ENCODE data around the gene KRTAP4-9.
"Not testable (repeated sequence)": the region's sequence is repeated elsewhere in the genome, so short reads cannot be mapped to it uniquely, and the experiment has no call there.

Gene KRTAP4-9

DNA sequence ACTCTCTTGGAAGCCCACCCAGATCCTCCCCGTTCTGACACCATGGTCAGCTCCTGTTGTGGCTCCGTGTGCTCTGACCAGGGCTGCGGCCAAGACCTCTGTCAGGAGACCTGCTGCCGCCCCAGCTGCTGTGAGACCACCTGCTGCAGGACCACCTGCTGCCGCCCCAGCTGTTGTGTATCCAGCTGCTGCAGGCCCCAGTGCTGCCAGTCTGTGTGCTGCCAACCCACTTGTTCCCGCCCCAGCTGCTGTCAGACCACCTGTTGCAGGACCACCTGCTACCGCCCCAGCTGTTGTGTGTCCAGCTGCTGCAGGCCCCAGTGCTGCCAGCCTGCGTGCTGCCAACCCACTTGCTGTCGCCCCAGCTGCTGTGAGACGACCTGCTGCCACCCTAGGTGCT lies at the start of gene KRTAP4-9:
KRTAP4-9 (plus strand) TSS at position 43 of the 400 bp plus-strand sequence; CDS start at position 43, 0 bp downstream.
- not testable (repeated sequence) for DNase-seq

- no peak for DNase-seq
Observed at GRCh38 chr17:41057547-41057946, 47.6 kb upstream of the KRTAP4-9 start.

DNA sequence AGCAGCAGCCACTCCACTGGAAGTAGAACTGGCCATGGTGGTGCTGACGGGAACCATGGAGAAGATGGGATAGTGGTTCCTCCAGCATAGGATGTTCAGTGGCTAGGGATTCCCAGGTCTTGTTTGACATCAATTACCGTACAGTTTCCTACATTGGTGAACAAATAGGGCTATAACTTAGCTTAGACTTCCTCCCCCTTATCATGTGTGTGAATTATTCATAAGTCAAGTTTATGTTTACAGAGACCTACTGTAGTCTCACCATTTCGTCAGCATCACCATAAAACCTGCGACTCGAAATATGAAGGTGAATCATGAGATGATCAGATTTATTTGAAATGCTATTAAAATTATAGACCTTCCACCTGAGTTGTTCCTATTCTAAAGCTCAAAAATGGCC lies 46.4 kb upstream of the KRTAP4-9 start:
- no peak for DNase-seq

DNA sequence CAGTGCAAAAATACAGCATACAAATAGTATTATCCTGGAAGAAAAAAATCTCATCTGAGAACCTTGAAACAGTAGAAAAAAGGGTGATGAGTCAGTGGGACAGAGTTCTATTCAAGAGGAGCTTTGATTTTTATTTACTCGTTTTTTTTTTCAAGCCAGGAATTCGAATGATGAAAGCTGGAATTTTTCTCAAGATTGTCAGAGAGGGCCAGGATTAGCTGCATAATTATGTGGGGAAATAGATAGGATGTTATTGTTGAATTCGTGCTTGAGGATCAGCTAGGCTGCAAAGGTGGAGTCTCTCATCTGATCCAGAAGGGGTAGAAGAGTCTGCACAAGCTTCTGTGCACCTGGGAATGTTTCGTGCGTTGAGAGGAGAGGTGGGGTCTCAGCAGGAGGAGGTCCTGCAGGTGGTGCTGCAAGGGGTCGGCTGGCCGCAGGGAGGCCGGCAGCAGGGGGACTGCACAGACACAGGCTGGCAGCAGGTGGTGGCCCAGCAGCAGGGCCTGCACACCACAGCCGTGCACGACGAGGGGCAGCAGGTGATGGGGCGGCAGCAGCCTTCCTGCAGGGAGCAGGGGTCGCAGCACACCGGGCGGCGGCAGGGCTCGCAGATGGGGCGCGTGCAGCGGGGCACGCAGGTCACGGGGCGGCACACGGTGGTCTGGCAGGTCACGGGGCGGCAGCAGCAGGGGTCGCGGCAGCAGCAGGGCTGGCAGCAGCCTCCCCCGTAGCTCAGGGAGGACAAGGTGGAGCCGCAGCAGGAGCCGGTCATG lies 45.7 kb upstream of the KRTAP4-9 start:
- peak; percentile 80 for DNase-seq

DNA sequence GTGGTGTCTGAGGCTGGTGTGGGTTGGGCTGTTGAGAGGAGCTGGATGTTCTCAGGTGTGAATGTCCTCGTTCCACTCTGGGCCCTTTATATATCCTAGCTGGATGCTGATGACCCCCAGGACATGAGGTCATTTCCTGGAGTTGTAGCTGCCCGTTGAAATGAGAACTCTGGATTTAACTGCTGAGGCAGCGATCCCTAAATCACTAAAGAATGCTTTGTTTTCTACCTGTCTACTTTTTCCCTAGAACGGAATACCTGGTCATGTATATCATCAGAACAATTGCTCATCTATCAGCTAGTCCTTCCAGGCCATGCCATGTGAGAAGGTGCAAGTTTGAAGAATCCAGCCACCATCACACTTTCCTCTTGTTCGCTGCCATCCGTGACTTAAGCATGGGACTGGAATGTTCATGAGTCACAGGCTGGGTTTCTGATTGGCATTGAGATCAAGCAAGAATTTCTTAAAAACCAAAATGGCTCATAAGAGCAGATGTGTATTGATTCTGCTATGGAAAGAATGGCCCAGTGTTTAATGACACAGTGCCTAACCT lies 45.1 kb upstream of the KRTAP4-9 start, which contains the start of gene KRTAP2-3:
KRTAP2-3 (minus strand) TSS at position 63 of the 553 bp plus-strand sequence. CDS start 64 bp downstream, outside the sequence.
- peak; percentile 84 for DNase-seq

GRCh38 chr17:41061964-41062363 lies 43.2 kb upstream of the KRTAP4-9 start:
- peak; percentile 91 for DNase-seq

GRCh38 chr17:41063449-41063848 lies 41.7 kb upstream of the KRTAP4-9 start:
- no peak for DNase-seq

DNA sequence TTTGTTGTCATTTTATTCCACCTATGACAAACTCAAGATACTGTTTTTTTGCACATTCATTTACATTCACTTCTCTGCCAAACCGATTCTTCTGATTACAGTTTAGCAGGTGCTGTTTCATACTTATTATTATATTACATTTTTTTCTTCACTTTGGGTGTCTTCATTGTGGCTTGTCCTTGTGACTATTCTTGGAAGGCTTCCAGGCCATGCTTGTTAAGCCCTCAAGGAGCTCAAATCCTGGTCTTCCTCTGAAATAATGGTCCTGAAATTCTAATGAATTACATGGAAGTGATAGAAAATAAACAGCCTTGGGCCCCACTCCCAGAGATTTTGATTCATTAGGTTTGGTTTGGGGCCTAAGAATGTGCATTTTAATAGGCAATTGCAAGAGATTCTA lies 40.9 kb upstream of the KRTAP4-9 start:
- no peak for DNase-seq

DNA sequence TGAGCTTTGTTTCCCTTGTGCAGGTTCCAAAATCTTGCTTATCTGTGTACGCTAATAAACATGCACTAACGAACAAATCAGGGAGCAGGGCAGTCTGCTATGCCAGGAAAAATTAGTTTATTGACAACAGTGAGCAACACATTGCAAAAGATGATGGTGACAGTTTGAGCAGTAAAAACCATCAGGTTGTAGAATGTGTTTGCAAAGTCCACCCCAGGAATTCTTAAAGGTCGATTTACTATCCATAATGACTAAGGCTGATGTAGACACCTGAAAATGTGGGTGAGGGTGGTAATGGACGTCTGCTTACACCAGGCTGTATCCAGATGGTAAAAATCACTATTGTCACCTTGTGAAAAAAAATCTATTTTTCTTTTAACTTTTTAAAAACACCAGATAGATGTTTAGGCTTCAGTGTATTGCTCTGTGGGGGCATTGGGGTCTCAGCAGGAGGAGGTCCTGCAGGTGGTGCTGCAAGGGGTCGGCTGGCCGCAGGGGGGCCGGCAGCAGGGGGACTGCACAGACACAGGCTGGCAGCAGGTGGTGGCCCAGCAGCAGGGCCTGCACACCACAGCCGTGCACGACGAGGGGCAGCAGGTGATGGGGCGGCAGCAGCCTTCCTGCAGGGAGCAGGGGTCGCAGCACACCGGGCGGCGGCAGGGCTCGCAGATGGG lies 40.0 kb upstream of the KRTAP4-9 start:
- not testable (repeated sequence) for DNase-seq

- DNase-seq: peak; percentile 94
Observed at GRCh38 chr17:41065829-41066624, 39.2 kb upstream of the KRTAP4-9 start, which contains the start of gene KRTAP2-4. Gene KRTAP2-4, minus strand, starts transcription at chr17:41065879. Its CDS starts 34 bp downstream, at chr17:41065845.

DNA sequence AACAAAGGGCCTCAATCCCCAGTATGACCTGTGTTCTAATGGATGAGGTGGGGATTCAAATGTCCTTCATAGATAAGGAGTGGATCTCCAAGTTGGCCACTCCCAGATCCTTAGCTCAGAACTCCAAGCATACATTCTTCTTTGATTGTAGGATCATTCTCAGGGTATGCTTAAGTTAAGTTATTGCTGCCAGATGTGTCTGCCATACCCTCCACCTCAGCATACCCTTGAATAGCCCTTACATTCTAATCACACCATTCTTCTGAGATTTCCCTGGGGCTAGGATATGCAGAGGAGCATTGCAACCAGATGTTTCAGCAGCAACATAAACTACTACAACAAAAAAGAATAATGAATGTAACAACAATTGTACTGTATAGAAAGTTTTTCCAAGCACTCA lies 37.9 kb upstream of the KRTAP4-9 start:
- DNase-seq: no peak

DNA sequence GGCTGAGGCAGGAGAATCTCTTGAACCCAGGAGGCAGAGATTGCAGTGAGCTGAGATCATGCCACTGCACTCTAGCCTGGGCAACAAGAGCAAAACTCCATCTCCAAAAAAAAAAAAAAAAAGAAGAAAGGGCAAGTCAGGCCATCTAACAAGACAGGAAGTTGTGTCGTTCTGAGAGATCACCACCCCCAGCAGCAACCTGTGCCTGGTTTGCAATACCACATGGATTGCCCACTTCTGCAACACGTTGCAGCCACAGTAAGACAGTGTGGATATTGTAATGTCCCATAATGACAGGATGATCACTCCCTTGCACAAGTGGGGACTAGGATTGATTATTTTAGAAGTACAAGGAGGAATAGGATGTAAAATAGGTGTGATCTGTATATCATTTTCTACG lies 36.2 kb upstream of the KRTAP4-9 start:
- DNase-seq: no peak

GRCh38 chr17:41071606-41072360 lies 33.4 kb upstream of the KRTAP4-9 start:
- no peak for DNase-seq

- no peak for DNase-seq
Observed at GRCh38 chr17:41073676-41074075, 31.5 kb upstream of the KRTAP4-9 start.

- DNase-seq: no peak
Observed at GRCh38 chr17:41076788-41077187, 28.4 kb upstream of the KRTAP4-9 start.

DNA sequence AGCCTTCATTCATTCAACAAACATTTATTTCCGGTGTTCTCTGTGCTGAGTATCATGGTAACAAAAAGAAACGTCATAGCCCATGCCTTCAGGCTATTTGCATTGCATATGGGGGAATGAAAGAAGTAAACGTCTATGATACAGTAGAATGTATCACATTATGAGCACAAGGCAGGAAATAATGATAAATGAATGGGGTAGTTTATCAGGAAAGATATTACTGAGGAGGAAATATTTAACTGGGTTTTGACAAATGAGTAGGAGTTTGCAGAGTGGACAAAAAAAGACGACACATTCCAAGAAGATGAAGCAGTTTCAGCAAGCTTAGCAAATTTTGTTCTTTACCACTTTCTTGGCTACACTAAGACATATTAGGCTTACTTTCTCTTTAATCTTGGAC lies 22.6 kb upstream of the KRTAP4-9 start:
- DNase-seq: peak; percentile 78

DNA sequence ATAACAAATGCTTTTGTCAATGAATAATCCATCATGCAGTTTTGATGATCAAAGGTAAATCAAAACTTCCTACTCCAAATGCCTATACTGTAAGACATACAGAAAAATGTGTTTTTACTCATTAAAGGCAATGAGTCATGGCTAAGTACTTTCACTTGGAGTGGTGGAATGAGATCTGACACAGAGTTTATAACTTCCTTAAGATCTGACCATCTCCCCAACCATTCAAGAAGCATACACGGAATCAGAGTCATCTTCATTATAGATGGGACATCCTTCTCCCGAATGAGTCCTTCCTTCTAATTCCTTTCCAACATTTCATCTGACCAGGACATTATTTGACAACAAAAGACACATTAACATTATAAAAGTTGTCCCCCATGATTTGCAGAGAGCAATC lies 21.8 kb upstream of the KRTAP4-9 start:
- DNase-seq: not testable (repeated sequence)

GRCh38 chr17:41084100-41084856 lies 20.9 kb upstream of the KRTAP4-9 start, which contains the start of gene KRTAP4-7:
Gene KRTAP4-7, plus strand, starts transcription at chr17:41084150. Its CDS starts 57 bp downstream, at chr17:41084207.
- not testable (repeated sequence) for DNase-seq

- DNase-seq: not testable (repeated sequence)
Observed at GRCh38 chr17:41088760-41089352, 16.3 kb upstream of the KRTAP4-9 start.

DNA sequence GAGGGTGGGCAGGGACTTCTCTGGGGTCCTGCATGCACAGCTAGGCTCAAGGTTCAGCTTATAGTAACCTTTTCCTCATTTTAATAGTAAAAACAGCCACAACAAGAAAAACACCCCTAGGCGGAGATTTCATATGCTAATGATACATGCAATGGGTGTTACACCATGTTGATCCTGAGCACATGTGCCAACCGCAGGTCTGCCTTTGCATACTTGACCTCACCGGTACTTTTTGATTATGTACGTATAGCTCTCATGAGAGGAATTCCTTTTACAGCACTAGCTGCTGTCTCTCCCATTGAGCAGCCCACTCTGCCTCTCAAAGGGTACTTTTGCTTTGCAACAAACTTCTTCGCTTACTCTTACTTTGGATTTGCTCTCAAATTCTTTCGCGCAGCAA lies 9.1 kb upstream of the KRTAP4-9 start:
- DNase-seq: no peak

DNA sequence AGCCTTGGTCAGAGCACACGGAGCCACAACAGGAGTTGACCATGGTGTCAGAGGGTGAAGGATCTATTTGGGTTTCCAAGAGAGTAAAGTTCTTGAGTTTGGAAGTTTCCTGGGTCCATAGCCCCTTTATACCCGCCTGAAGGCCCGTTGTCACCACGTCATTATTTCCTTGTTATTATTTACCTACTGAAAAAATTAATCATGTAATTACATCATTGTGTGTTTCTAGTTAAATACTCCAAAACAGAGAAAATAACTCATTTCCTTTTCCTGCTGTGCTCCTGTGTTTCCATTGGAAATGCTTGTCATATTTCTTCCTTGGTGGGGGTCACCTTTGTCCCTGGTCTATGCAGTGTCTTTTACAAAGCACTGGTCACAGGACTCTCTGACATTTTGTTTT lies 7.1 kb upstream of the KRTAP4-9 start, which contains the start of gene KRTAP4-8:
KRTAP4-8 (minus strand) TSS at position 101 of the 400 bp plus-strand sequence; CDS start at position 43, 58 bp downstream.
- DNase-seq: no peak
